Ammon's horn (tissue), 1 donor: ENCODE results near the gene CNKSR1.
A peak's percentile ranks its signal among the peaks of the same experiment; 100 is the strongest.

ENCODE experiments used
- DNase-seq: peaks from one replicate; pipeline ENCODE4 v3.0.0-alpha.2; 2016; ENCODE audit warnings: low spot score

The CNKSR1 gene

DNA sequence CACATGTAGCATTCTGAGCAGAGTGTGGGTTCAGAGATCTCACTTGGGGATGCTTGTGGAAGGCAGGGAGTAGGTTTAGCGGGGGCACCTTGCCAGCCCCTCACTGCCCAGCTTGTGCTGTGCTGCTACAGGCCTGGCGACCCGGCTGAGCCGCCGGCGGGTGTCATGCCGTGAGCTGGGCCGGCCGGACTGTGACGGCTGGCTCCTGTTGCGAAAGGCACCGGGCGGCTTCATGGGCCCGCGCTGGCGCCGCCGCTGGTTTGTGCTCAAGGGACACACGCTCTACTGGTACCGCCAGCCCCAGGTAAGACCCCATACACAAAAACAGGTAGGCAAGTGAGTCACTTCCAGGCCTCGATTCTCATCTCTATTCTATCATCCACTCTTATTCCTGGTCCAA is 7.6 kb downstream of the CNKSR1 start:
- no peak for DNase-seq

DNA sequence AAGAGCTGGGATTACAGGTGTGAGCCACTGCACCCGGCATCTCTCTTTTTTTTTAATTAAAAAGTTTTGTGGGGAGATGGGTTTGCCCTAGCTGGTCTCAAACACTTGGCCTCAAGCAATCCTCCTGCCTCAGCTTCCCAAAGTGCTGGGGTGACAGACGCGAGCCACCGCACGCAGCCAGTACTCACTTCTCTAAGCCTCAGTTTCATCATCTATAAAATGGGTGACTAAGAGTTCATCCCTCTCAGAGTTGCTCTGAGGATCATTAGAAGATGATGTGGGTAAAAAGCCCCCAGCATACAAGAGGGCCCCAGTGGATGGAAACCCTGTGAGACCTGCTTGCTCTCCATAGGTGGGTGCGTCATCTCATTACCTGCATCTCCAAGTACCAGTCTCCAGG is 10.6 kb downstream of the CNKSR1 start:
- DNase-seq: no peak

- no peak for DNase-seq
Measured at GRCh38 chr1:26188477-26188876, 11.2 kb downstream of the CNKSR1 start.

- DNase-seq: no peak
Measured at GRCh38 chr1:26189331-26189730, 12.0 kb downstream of the CNKSR1 start.

DNA sequence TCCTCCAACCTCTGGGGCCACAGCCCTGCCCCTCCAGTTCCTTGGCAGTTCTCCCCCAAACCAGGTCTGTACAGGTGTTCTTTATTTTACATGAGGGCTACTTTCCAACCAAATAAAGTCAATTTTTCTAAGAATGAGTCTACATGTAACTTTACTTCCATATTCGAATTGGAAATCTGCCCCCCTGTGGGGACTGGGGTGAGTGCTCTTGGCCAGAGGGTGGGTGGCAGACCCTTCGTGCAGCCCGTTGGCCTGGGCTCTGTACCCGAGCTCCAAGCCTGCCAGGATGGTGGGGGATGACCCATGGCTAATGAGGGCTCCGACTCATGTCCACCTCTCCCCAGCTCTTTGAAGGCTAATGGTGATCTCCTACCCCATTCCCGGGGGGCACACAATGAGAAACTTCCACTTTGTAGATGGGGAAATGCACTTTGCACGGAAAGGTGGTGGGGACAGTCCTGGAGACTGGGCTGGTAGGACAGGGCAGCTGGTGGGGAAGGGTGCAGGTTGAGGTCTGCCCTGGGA is 12.5 kb downstream of the CNKSR1 start:
- no peak for DNase-seq

DNA sequence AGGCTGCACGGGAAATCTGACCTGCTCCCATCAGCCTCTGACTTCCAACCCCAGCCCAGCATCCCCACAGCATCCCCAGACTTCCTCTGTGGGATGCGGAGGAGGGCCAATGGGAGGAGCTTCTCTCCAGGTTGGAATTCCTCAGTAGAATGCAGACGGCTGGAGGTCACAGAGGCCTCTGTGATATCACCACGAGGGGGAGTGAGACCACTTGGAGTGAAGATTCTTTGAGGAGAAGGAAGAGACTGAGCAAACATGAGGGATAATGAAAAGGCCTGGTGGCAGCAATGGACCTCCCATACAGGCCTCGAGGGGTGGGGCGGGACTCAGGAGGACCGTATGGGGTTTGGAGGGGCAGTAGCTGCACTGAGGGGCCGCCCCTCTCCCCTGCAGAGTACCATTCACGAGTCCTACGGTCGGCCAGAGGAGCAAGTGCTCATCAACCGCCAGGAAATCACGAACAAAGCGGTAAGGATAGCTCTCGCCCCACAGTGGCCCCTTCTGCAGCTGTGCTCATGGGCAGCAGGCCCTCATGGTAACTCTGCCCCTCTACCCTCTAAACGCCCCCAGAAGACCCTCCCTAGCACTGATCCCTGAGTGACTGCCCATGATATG is 13.2 kb downstream of the CNKSR1 start, which contains the start of gene CATSPER4:
CATSPER4 (plus strand) TSS at position 230 of the 615 bp plus-strand sequence; CDS start at position 256, 26 bp downstream.
- DNase-seq: no peak

DNA sequence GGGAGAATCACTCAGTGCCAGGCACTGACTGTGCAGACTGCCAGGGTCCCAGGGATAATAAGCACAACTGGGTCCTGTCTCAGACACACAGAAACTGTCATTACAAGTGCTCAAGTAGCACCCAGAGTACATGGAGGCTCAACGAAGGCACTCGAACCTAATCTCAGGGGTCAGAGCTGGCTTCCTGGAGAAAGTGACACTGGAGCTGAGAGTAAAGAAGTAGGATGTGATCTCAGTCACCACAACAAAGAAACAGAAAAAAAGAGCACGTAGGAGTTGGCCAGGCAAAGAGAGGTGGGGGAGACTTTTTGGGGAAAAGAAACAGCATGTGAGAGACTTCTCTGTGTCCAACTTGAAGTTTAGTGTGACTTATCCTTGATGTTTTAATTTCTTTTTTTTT is 14.4 kb downstream of the CNKSR1 start:
- no peak for DNase-seq

GRCh38 chr1:26195805-26196204 is 18.5 kb downstream of the CNKSR1 start:
- no peak for DNase-seq

DNA sequence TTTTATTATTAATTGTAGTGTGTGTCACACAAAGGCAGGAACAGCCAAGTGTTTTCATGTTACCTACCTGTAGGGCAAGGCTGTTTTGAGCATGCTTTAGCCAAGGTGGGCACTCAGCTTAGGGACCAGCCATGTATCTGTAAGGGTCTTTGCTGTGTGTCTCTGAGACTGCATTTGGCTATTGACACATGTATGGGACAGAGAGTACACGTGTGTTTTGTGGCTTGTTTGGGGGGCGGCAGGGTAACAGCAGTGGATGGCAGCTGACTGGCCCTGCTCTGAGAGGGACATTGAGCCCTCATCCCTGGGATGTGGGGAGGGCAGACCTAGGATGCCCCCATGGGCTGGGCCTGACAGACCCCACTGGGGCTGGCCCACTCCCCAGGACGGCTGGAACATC is 20.0 kb downstream of the CNKSR1 start:
- DNase-seq: no peak

GRCh38 chr1:26197813-26198212 is 20.5 kb downstream of the CNKSR1 start:
- DNase-seq: no peak

- no peak for DNase-seq
Measured at GRCh38 chr1:26200413-26200812, 23.1 kb downstream of the CNKSR1 start.

DNA sequence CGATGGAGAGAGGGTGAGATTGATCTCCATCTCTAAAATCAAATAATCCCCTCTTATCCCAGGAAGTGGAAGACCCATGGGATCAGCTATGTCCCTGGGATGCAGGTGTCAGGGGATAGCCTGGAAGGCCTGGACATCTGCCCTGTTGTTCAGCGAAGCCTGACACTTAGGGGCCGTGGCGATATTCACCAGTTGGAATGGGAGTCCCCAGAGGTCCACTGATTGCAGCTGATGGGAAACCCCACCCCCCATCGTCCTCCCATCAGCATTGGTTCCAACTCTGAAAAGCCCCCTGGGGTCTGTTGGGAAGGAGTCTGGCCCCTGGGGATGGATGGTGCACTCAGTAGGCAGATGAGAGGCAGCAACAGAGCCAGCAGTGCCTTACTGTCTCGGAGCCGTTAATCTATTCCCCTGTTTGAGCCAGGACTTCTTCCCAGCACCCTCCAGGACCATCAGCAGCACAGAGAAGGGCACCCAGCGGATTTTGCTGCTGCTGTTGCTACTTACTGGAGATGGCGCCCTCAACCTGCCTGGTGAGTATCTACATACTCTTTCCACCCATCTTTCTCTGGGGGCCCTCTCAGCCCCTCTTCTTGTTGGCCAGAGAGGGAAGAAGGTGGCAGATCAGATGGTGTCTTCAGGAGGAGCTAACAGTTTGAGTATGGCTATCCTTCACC is 26.5 kb downstream of the CNKSR1 start:
- no peak for DNase-seq

- DNase-seq: no peak
Measured at GRCh38 chr1:26210147-26210870, 33.0 kb downstream of the CNKSR1 start.

- DNase-seq: no peak
Measured at GRCh38 chr1:26212726-26213125, 35.4 kb downstream of the CNKSR1 start.

DNA sequence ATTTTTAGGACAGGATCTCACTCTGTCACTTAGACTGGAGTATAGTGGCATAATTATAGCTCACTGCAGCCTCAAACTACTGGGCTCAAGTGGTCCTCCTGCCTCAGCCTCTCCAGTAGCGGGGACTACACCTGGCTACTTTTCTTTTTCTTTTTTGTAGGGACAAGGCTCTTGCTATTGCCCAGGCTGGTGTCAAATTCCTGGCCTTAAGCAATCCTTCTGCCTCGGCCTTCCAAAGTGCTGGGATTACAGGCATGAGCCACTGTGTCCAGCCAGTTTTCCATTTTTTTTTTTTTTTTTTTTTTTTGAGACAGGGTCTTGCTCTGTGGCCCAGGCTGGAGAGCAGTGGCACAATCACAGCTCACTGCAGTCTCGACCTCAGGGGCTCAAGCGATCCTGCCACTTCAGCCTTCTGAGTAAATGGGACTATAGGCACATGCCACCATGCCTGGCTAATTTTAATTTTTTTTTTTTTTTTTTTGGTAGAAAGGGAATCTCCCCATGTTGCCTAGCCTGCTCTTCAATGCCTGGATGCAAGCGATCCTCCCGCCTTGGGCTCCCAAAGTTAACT is 36.1 kb downstream of the CNKSR1 start:
- DNase-seq: no peak

- DNase-seq: no peak
Measured at GRCh38 chr1:26215246-26215645, 38.0 kb downstream of the CNKSR1 start.

GRCh38 chr1:26218906-26219494 is 41.7 kb downstream of the CNKSR1 start:
- no peak for DNase-seq

- DNase-seq: peak; percentile 10
Measured at GRCh38 chr1:26220199-26220912, 43.1 kb downstream of the CNKSR1 start.

- no peak for DNase-seq
Measured at GRCh38 chr1:26221094-26221493, 43.8 kb downstream of the CNKSR1 start.

GRCh38 chr1:26224606-26225005 is 47.3 kb downstream of the CNKSR1 start:
- DNase-seq: no peak

- DNase-seq: peak; percentile 62
Measured at GRCh38 chr1:26225033-26225831, 47.9 kb downstream of the CNKSR1 start.
